Adrenal gland (tissue), 5 donors: ENCODE data around the gene CEP76.

Experiments used
- POLR2A ChIP-seq, 2 donors: fragments of 450-650 bp; IDR thresholded peaks; one replicate each; pipeline ENCODE4 v1.6.1; 2017; ENCODE audit warnings: antibody characterized with exemption in 2 of 2, mild to moderate bottlenecking in 2 of 2, moderate library complexity in 1 of 2
- TF ChIP-seq, protein P1 (sequence below), 6 experiments: fragments of 450-650 bp in 4 of 6; fragments of 200-600 bp in 2 of 6; sonication (generic) in 1 of 6; IDR thresholded peaks; 1 replicate in 5 of 6; 2 replicates in 1 of 6; pipeline versions ENCODE4 v1.5.1 to v1.8.0; 2016 to 2021; ENCODE audit warnings: antibody characterized with exemption in 6 of 6, mild to moderate bottlenecking in 2 of 6, moderate library complexity in 1 of 6
- donor health status: DM: no; HTN: no; CAD: no.

DNA sequence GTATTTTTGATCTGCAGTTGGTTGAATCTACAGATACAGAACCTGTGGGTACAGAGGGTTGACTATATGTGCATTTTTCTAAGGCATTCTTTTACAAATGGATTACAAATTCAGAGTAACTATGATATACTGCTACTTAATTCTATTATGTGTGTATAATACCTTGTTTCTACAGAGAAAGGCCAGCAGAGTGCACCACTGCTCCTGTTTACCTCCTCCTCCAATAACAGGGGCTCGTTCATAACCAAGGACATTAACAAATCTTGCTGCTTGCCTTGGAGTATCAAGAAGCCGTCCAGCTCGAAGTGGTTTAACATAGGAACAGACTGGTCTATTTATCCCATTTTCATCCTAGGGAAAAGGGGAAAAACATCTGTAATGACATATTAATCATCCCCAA is 16.4 kb downstream of the CEP76 start:
- TF ChIP-seq, protein P1, sequence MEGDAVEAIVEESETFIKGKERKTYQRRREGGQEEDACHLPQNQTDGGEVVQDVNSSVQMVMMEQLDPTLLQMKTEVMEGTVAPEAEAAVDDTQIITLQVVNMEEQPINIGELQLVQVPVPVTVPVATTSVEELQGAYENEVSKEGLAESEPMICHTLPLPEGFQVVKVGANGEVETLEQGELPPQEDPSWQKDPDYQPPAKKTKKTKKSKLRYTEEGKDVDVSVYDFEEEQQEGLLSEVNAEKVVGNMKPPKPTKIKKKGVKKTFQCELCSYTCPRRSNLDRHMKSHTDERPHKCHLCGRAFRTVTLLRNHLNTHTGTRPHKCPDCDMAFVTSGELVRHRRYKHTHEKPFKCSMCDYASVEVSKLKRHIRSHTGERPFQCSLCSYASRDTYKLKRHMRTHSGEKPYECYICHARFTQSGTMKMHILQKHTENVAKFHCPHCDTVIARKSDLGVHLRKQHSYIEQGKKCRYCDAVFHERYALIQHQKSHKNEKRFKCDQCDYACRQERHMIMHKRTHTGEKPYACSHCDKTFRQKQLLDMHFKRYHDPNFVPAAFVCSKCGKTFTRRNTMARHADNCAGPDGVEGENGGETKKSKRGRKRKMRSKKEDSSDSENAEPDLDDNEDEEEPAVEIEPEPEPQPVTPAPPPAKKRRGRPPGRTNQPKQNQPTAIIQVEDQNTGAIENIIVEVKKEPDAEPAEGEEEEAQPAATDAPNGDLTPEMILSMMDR (IDR thresholded peaks at IDR 0.05), result peak in 4 of 6 experiments; percentile 17 to 34 (median 27)
- TF ChIP-seq POLR2A (IDR thresholded peaks at IDR 0.05), result no peak
